Adrenal gland (tissue), 5 donors: ENCODE measurements around the gene ZIK1.

Source experiments
- POLR2A ChIP-seq, 2 donors: fragments of 450-650 bp; IDR thresholded peaks; one replicate each; pipeline ENCODE4 v1.6.1; 2017; ENCODE audit warnings: antibody characterized with exemption in 2 of 2, mild to moderate bottlenecking in 2 of 2, moderate library complexity in 1 of 2
- TF ChIP-seq, protein P1 (sequence below), 6 experiments: fragments of 450-650 bp in 4 of 6; fragments of 200-600 bp in 2 of 6; sonication (generic) in 1 of 6; IDR thresholded peaks; 1 replicate in 5 of 6; 2 replicates in 1 of 6; pipeline versions ENCODE4 v1.5.1 to v1.8.0; 2016 to 2021; ENCODE audit warnings: antibody characterized with exemption in 6 of 6, mild to moderate bottlenecking in 2 of 6, moderate library complexity in 1 of 6
- donor health status: DM: no; HTN: no; CAD: no.

DNA sequence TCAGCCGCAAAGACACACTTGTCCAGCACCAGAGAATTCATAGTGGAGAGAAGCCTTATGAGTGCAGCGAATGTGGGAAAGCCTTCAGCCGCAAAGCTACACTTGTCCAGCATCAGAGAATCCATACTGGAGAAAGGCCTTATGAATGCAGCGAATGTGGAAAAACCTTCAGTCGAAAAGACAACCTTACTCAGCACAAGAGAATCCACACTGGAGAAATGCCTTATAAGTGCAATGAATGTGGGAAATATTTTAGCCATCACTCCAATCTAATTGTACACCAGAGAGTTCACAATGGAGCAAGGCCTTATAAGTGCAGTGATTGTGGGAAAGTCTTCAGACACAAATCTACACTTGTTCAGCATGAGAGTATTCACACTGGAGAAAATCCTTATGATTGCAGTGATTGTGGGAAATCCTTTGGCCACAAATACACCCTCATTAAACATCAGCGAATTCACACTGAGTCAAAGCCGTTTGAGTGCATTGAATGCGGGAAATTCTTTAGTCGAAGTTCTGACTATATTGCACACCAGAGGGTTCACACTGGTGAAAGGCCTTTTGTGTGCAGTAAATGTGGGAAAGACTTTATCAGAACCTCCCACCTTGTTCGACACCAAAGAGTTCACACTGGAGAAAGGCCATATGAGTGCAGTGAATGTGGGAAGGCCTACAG is 36.9 kb downstream of the ZIK1 start:
- TF ChIP-seq, protein P1, sequence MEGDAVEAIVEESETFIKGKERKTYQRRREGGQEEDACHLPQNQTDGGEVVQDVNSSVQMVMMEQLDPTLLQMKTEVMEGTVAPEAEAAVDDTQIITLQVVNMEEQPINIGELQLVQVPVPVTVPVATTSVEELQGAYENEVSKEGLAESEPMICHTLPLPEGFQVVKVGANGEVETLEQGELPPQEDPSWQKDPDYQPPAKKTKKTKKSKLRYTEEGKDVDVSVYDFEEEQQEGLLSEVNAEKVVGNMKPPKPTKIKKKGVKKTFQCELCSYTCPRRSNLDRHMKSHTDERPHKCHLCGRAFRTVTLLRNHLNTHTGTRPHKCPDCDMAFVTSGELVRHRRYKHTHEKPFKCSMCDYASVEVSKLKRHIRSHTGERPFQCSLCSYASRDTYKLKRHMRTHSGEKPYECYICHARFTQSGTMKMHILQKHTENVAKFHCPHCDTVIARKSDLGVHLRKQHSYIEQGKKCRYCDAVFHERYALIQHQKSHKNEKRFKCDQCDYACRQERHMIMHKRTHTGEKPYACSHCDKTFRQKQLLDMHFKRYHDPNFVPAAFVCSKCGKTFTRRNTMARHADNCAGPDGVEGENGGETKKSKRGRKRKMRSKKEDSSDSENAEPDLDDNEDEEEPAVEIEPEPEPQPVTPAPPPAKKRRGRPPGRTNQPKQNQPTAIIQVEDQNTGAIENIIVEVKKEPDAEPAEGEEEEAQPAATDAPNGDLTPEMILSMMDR (IDR thresholded peaks at IDR 0.05), result no peak
- no peak for TF ChIP-seq POLR2A (IDR thresholded peaks at IDR 0.05)
